Activated CD4-positive, alpha-beta T cell treated with anti-CD3 and anti-CD28 coated beads, Interleukin-2, Interleukin-4, amounts not matched to agents 100 ng/mL and 50 ng/mL, durations not matched to agents 16 hours and 8 hours (primary cell): ENCODE data around the gene PHAX.
A peak's percentile ranks its signal among the peaks of the same experiment; 100 is the strongest.
"Not testable (repeated sequence)": the region's sequence is repeated elsewhere in the genome, so short reads cannot be mapped to it uniquely, and the experiment has no call there.

Source experiments
- DNase-seq: peaks from one replicate; pipeline ENCODE4 v3.0.0-alpha.2; 2020; ENCODE audit warnings: low spot score

The PHAX gene

DNA sequence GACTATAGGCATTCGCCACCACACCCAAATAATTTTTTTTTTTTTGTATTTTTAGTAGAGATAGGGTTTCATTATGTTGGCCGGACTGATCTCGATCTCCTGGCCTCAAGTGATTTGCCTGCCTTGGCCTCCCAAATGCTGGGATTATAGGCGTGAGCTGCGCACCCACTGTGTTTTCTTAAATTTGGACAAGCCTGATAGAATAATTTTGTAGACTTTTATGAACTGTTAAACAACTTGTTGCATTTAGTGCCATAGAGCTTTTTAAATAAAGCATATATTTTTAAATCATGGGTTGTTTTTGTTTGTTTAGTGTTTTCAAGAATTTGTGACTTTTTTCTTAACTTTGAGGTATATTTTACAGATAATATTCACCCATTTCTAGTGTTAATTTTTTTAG is 4.8 kb downstream of the PHAX start:
- no peak for DNase-seq

DNA sequence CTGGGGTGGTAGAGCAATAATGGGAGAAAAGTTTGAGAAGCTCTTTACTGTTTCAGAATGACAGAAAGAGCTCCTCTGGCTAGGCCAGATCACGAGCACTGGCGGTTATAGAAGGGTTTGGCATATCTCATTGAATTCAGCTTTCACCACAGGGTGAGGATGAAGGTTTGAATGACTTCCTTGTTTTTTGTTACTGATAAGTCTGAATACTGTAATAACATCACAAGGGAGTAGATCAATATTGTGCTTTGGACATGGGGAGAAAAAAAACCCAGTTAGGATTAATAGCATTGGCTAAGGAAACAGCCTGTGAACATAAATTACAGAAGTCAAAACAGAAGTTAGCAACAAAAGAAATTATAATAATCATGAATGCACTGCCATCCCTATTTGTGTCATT is 9.4 kb downstream of the PHAX start:
- no peak for DNase-seq

DNA sequence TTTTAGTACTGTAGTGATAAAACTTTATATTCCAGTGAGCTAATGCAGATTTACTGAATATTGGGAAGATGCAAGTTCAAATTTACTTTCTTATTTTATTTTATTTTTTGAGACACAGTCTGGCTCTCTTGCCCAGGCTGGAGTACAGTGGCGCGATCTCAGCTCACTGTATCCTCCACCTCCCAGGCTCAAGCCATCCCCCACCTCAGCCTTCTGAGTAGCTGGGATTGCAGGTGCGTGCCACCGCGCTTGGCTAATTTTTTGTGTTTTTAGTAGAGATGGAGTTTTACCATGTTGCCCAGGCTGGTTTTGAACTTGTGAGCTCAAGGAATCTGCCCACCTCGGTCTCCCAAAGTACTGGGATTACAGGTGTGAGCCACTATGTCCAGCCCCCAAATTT is 9.9 kb downstream of the PHAX start:
- DNase-seq = no peak

DNA sequence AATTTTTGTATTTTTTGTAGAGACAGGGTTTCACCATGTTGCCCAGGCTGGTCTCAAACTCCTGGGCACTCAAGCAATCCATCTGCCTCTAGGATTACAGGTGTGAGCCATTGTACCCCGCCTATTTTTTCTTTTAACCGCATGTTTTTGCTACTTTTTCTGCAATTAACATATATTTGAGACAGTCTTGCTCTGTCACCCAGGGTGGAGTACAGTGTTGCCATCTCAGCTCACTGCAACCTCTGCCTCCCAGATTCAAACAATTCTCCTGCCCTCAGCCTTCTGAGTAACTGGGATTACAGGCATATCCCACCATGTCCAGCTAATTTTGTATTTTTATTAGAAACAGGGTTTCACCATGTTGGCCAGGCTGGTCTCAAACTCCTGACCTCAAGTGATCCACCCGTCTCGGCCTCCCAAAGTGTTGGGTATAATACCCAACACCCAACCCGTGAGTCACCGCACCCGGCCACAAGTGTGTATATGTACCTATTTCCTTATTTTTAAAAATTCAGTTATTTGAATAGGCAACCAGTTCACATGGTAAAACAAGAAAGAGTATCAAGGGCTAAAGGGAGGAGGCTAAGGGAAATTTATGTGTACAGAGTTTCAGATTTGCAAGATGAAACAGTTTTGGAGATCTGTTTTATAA is 13.3 kb downstream of the PHAX start:
- DNase-seq = no peak

DNA sequence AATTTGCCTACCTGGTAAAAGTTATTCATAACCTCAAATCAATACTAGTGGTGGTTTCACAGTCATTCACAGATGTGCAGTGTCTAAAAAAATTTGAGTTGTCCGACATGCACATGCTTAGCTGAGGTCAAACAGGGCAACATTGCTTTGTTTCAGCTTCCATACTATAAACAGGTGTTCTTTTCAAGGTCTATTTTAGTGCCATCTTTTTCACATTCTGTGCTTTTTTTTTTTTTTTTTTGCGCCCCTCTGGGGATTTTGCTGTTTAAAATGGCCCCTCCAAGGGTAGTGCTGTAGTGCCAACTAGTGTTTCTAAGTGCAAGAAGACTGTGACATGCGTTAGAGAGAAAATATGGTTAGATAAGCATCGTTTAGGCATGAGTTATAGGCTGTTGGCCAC is 14.5 kb downstream of the PHAX start:
- DNase-seq = no peak

DNA sequence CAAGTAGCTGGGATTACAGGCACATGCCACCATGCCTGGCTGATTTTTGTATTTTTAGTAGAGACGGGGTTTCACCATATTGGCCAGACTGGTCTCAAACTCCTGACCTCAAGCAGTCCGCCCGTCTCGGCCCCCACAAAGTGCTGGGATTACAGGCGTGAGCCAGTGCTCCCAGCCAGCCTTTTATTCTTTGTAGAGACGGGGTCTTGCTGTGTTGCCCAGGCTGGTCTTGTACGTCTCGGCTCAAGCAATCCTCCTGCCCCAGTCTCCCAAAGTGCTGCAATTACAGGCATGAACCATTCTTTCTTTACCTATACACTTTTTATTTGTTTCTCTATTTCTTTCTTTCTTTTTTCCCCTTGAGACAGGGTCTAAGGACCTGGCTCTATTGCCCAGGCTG is 16.9 kb downstream of the PHAX start:
- not testable (repeated sequence) for DNase-seq

DNA sequence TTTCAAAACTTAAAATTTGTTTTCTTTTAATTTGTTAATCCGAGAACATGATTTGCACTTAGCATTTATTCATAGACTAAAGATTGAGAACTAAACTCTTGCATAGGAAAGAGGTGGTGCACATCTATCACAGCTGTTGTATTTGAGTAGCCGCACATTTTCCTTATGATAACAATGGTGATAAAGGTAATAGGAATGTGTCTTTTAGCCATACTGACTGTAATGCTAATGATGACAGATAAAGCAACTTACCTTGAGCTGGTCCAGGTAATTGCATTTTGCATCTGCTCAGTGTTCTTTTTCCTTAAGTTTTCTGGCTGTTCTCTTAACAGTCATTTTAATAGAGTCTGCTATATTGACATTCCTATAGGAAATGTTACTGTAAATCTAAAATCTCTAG is 19.0 kb downstream of the PHAX start:
- DNase-seq = no peak

DNA sequence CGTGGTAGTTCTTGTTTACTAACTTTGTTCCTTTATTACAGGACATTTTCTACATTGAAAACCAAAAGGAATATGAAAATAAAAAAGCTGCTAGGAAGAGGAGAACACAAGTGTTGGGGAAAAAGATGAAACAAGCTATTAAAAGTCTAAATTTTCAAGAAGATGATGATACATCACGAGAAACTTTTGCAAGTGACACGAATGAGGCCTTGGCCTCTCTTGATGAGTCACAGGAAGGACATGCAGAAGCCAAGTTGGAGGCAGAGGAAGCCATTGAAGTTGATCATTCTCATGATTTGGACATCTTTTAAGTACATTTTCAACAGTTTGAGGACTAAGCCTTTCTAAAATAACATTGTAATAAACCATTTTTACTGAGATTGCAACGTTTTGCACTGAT is 23.8 kb downstream of the PHAX start:
- peak; percentile 64 for DNase-seq

DNA sequence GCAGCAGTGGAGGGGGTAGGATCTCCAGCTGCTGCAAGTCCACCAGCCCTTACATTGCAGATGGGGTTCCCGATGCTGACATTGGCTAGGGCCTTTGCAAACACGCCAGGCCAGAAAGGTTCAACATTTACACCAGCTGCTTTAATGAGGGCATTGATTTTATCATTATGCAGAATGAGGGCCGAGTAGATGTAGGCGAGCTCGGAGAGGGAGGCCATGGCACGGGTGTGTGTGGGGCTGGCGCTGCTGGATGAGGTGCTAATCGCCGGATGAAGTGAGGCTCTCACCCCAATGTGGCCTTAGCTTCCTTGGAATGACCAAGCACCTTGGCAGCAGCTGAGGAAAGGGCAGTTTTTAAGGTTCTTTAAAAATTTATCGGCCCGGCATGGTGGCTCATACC is 27.4 kb downstream of the PHAX start:
- no peak for DNase-seq

DNA sequence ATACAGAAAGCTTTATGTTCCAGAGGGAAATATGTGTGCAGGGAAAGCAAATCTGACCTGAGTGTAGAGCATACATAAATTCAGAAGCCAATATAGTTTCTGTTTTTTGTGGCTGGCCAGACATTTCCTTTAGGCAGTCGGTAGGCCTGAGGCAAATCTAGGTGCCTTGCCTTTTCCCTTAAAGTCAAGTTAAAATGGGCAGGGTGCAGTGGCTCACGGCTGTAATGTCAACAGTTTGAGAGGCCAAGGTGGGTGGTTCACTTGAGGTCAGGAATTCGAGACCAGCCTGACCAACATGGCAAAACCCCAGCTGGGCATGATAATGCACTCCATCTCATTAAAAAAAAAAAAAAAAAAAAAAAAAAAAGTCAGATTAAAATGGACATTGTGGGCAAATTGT is 31.2 kb downstream of the PHAX start:
- no peak for DNase-seq

DNA sequence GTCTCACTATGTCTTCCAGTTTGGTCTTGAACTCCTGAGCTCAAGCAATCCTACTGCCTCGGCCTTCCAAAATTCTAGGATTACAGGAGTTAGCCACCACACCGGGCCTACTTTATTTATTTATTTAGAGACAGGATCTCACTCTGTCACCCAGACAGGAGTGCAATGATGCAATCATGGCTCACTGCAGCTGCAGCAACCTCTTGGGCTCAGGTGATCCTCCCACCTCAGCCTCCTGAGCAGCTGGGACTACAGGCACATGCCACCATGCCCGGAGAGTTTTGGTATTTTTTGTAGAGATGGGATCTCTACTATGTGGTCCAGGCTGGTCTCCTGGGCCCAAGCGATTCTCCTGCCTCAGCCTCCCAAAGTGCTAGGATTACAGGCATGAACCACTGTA is 32.8 kb downstream of the PHAX start:
- no peak for DNase-seq

DNA sequence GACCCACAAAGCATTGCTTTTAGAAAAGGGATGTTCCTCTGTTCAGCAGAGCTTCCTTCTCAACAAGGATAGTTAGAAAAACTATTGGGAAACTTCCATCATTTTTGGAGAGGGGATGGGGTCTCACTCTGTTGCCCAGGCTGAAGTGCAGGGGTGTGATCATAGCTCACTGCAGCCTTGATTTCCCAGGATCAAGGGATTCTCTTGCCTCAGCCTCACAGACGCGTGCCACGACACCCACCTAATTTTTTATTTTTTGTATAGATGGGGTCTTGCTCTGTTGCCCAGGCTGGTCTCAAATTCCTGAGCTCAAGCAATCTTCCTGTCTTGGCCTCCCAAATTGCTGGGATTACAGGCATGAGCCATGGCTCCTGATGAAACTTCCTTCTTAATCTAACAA is 34.8 kb downstream of the PHAX start:
- no peak for DNase-seq

DNA sequence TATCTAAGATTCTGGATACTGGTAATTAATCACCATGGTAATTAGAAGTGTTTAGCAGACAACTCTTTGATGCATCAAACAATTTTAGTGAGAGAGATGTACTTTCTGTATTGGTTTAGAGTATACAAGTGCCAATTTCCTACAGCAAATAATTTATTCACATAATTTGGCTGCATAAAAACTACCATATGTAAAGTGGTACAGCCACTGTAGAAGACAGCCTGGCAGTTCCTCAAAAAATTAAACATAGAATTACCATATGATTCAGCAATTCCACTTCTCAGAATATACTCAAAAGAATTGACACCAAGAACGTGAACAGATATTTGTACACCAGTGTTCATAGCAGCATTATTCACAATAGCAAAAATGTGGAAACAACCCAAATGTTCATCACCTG is 36.2 kb downstream of the PHAX start:
- no peak for DNase-seq

DNA sequence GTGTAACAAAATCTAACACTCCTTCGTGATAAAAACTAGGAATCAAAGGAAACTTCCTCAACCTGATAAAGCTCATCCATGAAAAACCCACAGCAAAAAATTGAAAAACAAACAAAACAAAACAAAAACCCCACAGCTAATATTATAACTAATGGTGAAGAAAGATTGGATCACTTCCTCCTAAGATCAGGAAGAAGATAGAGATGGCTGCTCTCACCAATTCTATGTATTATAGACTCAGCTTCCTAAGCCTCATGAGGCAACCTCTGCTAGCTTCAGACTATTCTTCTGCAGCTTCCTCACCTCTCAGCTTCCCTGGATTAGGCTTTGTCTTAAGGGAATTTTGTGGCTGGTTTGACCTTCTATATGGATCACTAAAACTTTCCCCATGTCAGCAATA is 40.1 kb downstream of the PHAX start:
- DNase-seq = no peak

DNA sequence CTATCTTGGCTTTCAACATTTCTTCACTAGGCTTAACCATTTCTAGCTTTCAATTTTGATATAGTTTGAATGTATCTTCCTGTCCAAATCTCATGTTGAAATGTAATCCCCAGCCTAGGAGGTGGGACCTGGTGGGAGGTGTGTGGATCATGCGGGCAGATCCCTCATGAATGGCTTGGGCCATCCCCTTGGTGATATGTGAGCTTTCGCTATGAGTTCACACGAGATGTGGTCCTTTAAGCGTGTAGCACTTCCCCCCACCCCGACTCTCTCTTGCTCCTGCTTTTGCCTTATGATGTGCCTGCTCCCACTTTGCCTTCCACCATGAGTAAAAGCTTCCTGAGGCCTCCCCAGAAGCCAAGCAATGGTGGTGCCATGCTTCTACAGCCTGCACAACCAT is 40.6 kb downstream of the PHAX start:
- DNase-seq = no peak

DNA sequence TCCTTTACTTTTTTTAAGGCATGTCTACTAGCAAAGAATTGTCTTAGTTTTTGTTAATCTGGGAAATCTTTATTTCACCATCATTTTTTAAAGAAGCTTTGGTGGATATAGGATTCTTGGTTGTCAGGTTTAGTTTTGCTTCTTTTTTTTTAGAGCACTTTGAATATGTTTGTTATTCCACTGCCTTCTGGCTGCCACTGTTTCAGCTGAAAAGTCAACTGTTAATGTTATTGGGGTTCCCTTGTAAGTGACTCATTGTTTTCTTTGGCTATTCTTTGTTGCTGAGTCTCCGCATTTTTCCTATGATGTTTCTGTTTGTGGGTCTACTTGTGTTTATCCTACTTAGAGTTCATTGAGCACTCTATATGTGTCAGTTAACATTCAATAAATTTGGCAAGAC is 44.4 kb downstream of the PHAX start:
- no peak for DNase-seq

DNA sequence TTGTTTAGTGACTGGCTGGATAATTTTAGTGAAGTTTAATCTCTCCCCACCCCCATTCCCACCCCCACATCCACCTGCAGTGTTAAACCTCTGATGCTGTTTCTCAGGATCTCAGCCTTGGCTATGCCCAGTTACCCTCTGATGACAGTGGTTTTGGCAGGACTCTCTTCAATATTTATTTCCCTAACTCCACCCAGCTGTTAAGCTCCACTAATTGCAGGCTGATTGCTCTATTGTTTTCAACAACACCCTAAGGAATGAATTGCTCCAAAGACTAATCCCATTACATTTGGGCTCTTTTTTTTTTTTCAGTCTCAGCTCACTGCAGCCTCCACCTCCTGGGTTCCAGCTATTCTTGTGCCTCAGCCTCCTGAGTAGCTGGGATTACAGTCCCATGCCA is 46.3 kb downstream of the PHAX start:
- DNase-seq = no peak

DNA sequence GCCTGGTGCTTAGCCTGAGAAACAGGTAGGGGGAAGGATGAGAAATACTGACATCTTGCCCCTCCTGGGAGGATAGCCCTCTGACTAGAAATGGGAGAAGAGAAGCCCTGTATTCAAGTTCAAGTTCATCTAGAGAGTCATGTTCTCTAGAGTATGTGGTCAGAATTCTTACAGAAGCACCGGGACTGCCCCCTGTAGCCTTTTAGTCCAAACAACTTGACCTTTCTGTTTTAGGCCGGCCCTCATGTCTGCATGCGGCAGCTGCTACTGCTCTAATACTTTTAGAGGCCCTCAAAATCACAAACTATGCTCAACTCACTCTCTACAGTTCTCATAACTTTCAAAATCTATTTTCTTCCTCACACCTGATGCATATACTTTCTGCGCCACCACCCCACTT is 47.7 kb downstream of the PHAX start:
- no peak for DNase-seq

DNA sequence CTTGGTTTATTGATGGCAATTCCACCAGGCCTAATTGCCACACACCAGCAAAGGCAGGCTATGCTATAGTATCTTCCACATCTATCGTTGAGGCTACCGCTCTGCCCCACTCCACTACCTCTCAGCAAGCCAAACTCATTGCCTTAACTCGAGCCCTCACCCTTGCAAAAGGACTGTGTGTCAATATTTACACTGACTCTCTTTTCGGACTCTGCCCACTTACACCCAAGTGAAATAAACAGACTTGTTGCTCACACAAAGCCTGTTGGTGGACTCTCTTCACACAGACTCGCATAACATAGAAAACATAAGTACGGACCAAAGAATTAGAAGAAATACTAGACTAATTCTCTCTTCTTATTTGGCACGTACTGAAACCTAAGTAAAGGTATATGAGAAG is 48.3 kb downstream of the PHAX start:
- DNase-seq = not testable (repeated sequence)

DNA sequence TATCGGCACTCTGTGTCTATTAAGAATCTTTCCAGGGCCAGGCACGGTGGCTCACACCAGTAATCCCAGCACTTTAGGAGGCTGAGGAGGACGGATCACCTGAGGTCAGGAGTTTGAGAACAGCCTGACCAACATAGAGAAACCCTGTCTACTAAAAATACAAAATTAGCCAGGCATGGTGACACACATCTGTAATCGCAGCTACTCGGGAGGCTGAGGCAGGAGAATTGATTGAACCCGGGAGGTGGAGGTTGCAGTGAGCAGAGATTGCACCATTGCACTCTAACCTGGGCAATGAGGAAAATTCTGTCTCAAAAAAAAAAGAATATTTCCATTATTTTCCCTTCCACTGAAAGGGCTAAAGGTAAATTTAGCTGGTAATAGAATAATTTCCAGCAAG is 49.0 kb downstream of the PHAX start:
- not testable (repeated sequence) for DNase-seq

DNA sequence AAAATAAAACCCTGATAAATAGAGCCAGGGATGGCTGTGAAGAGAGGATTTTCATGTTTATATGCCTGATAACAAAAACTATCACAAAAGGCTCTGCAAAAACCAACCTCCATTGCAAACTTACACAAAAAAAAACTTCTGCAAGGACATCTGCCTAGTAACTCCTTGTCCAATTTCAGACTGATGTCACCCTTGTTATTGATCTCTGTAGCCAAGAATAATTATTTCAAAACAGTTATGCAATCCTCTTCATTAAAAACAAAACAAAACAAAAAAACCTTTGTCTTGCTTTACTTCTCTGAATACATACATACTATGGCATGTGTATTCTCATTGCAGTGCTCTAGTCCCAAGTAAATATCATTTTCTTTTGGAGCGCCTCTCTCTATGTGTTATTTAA is 49.7 kb downstream of the PHAX start:
- no peak for DNase-seq

DNA sequence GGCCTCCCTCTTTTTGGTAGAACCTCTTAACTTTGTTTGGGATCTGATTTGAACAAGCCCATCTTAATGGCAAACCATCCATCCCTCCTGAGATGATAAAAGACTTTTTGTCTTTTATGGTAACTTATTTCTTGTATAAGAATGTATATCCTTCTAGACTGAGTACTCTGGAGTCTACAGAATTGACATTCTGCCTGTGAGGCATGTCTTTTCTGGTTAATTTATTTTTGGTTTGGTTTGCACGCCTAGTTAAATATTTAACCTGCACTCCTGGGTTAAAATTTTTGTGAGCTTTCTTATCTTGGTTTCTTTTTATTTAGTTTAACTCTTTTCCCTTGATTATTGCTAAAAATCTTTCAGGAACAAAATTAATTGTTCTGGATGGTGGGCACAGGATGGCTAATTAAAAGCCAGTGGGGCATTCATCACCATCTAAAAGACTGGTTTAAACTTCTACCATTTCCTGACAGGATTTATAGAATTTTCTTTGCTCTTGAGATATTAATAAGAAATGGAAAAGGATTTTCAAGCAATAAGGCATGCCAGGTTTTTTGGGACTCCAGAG is 50.3 kb downstream of the PHAX start:
- no peak for DNase-seq

DNA sequence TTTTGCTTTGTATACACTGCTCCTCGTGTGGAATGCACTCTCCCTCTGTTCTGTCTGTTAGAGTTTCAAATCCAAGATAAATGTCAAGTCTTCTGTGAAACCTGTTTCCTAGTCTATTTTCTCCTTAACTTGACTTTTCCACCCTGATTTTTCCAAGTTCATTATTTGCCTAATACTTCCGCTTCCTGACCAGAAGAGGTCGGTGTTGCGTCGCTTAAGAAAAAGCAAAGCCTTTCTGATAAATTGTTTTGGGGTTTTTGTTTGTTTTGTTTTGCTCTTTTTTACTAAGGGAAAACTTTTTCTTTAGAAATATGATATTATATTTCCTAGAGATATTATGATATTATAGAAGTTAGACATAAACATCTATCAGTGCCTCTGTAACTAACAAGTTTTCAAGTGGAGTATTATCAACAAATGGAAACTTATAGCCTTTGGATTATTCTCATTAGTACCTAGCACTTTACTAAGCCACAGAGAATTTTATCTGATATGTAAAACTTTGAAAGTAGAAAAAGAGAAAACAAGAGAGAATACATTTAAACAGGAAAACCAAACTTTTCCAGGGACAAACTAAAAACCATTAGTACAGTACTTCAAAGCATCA is 55.8 kb downstream of the PHAX start:
- DNase-seq = peak; percentile 39

DNA sequence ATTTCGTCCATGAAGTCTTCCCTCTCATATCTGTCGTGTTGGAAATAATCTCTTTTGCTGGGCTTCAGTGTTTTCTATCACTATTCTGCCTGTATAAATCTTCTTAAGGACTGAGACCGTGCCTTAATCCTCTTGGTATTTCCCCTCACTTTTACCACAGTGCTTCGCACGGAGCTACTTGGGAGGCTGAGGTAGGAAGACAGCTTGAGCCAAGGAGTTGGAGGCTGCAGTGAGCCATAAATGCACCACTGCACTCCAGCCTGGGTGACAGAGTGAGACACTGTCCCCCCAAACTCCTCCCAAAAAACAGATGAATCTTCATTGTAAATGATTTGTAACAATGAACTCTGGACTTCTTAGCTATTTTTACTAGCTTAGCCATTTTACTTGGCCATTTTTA is 57.8 kb downstream of the PHAX start:
- no peak for DNase-seq
